GM12878 (cell line): ENCODE measurements around the gene MRPL33.

ENCODE experiments used
- CHD1 ChIP-seq: IDR thresholded peaks from 2 replicates; pipeline ENCODE4 v1.6.1; 2012; ENCODE audit warnings: low read depth, low read length, improper control_type of control experiment
- ETV6 ChIP-seq, 2 experiments: fragments of 450-650 bp in 1 of 2; IDR thresholded peaks in 1 of 2; conservative IDR thresholded peaks in 1 of 2; 2 replicates each; pipeline ENCODE4 v1.6.1; 2014; ENCODE audit warnings: antibody characterized with exemption in 1 of 2, borderline replicate concordance in 1 of 2, low read depth in 1 of 2, mild to moderate bottlenecking in 1 of 2, moderate library complexity in 1 of 2
- FOS ChIP-seq: IDR thresholded peaks from 3 replicates; pipeline ENCODE4 v1.6.1; 2011; ENCODE audit warnings: borderline replicate concordance; ENCODE audit not compliant: insufficient read length; ENCODE audit errors: extremely low read depth
- IRF3 ChIP-seq: fragments of 450-650 bp; IDR thresholded peaks from 2 replicates; pipeline ENCODE4 v1.6.1; 2014; ENCODE audit warnings: mild to moderate bottlenecking
- POLR2A ChIP-seq: IDR thresholded peaks from 2 replicates; pipeline ENCODE4 v1.6.1; 2011; ENCODE audit warnings: low read depth, mild to moderate bottlenecking, low read length
- TAF1 ChIP-seq: IDR thresholded peaks from 2 replicates; pipeline ENCODE4 v1.6.1; 2011; ENCODE audit warnings: mild to moderate bottlenecking, low read depth, low read length, borderline replicate concordance
- YY1 ChIP-seq: IDR thresholded peaks from 2 replicates; pipeline ENCODE4 v1.6.1; 2011; ENCODE audit warnings: low read depth, mild to moderate bottlenecking, low read length
- ZNF24 ChIP-seq: fragments of 450-650 bp; IDR thresholded peaks from 2 replicates; pipeline ENCODE4 v1.6.1; 2017; ENCODE audit warnings: antibody characterized with exemption, mild to moderate bottlenecking
- TF ChIP-seq, protein P1 (sequence below): IDR thresholded peaks from 2 replicates; pipeline ENCODE4 v1.6.1; 2011; ENCODE audit warnings: low read depth, mild to moderate bottlenecking, low read length, moderate library complexity, borderline replicate concordance; ENCODE audit errors: extremely low read depth
- TF ChIP-seq, protein P2 (sequence below): IDR thresholded peaks from 2 replicates; pipeline ENCODE4 v1.6.1; 2012; ENCODE audit warnings: low read depth, low read length, improper control_type of control experiment
- TF ChIP-seq, protein P3 (sequence below), 3 experiments: IDR thresholded peaks in 2 of 3; conservative IDR thresholded peaks in 1 of 3; 2 replicates each; pipeline ENCODE4 v1.5.1; 2011; ENCODE audit warnings: low read depth in 3 of 3, low read length in 3 of 3, mild to moderate bottlenecking in 3 of 3, control low read depth in 2 of 3, moderate library complexity in 2 of 3, inconsistent platforms in 1 of 3, mixed read lengths in 1 of 3; ENCODE audit not compliant: control insufficient read depth in 2 of 3, insufficient read depth in 1 of 3; ENCODE audit errors: extremely low read depth in 1 of 3

DNA sequence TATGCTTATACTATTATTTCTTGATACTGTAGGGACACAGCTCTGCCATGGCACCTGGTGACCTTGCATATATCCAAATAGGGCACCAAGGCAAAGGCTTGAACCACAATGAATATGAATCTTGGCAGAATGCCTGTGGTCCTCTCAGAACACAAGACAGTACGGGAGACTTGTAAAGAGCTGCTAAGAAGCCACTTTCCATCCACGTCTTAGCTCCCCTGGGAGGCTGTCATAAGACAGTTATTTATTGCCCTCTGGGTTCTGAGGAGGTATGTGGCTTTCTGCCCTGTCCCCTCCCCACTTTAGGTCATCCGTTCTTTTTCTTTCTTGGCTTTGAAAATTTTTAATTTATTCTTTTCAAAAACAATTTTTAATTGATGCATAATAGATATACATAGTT is 29.8 kb upstream of the MRPL33 start:
- TF ChIP-seq, protein P1, sequence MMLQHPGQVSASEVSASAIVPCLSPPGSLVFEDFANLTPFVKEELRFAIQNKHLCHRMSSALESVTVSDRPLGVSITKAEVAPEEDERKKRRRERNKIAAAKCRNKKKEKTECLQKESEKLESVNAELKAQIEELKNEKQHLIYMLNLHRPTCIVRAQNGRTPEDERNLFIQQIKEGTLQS = no peak
- TF ChIP-seq, protein P2, sequence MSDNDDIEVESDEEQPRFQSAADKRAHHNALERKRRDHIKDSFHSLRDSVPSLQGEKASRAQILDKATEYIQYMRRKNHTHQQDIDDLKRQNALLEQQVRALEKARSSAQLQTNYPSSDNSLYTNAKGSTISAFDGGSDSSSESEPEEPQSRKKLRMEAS = no peak
- no peak for TF ChIP-seq TAF1
- no peak for TF ChIP-seq FOS
- TF ChIP-seq, protein P3, sequence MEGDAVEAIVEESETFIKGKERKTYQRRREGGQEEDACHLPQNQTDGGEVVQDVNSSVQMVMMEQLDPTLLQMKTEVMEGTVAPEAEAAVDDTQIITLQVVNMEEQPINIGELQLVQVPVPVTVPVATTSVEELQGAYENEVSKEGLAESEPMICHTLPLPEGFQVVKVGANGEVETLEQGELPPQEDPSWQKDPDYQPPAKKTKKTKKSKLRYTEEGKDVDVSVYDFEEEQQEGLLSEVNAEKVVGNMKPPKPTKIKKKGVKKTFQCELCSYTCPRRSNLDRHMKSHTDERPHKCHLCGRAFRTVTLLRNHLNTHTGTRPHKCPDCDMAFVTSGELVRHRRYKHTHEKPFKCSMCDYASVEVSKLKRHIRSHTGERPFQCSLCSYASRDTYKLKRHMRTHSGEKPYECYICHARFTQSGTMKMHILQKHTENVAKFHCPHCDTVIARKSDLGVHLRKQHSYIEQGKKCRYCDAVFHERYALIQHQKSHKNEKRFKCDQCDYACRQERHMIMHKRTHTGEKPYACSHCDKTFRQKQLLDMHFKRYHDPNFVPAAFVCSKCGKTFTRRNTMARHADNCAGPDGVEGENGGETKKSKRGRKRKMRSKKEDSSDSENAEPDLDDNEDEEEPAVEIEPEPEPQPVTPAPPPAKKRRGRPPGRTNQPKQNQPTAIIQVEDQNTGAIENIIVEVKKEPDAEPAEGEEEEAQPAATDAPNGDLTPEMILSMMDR (IDR thresholded peaks at IDR 0.05 in 2 of 3, conservative IDR thresholded peaks at IDR 0.05 in 1 of 3; ENCODE audit: control insufficient read depth in 2 of 3, extremely low read depth in 1 of 3, insufficient read depth in 1 of 3, low read depth in 3 of 3, low read length in 3 of 3) = no peak
- TF ChIP-seq IRF3 = no peak
- no peak for TF ChIP-seq POLR2A
- no peak for TF ChIP-seq ZNF24
- TF ChIP-seq ETV6 (conservative IDR thresholded peaks at IDR 0.05 in 1 of 2, IDR thresholded peaks at IDR 0.05 in 1 of 2; ENCODE audit: borderline replicate concordance in 1 of 2, low read depth in 1 of 2) = no peak
- no peak for TF ChIP-seq YY1
- TF ChIP-seq CHD1 = no peak
